HepG2 (cell line): Measurements from ENCODE around the gene BTN1A1. TPM values are rescaled to one million over a fixed set of nuclear protein-coding genes. Genes with fewer than 3 reads are reported as not detected.
A peak's percentile ranks its signal among the peaks of the same experiment; 100 is the strongest.

ENCODE experiments used
- ATF7 ChIP-seq, 2 experiments: fragments of 450-650 bp in 1 of 2; sonication (generic) in 1 of 2; formaldehyde crosslinking in 1 of 2; IDR thresholded peaks; 2 replicates each; pipeline versions ENCODE4 v1.4.0 to v1.6.1; 2016 to 2020; ENCODE audit warnings: antibody characterized with exemption in 1 of 2, mild to moderate bottlenecking in 1 of 2, missing genetic modification reagents in 1 of 2
- BCL6 ChIP-seq: IDR thresholded peaks from 2 replicates; pipeline ENCODE4 v1.6.1; 2016; ENCODE audit warnings: missing genetic modification reagents, missing compliant biosample characterization
- CHD2 ChIP-seq: IDR thresholded peaks from 2 replicates; pipeline ENCODE4 v1.6.1; 2011; ENCODE audit warnings: low read depth, low read length, improper control_type of control experiment
- FIP1L1 ChIP-seq: fragments of 200-400 bp; formaldehyde crosslinking; IDR thresholded peaks from 2 replicates; pipeline ENCODE4 v1.6.1; 2018; ENCODE audit warnings: low read depth, mild to moderate bottlenecking, low read length, moderate library complexity, borderline replicate concordance; ENCODE audit not compliant: insufficient read depth
- HDAC1 ChIP-seq: sonication (generic); formaldehyde crosslinking; IDR thresholded peaks from 2 replicates; pipeline ENCODE4 v1.5.1; 2020; ENCODE audit warnings: mild to moderate bottlenecking, missing genetic modification reagents
- HINFP ChIP-seq: sonication (generic); formaldehyde crosslinking; IDR thresholded peaks from 2 replicates; pipeline ENCODE4 v1.4.0; 2020; ENCODE audit warnings: low read depth, mild to moderate bottlenecking, missing genetic modification reagents
- HOXA3 ChIP-seq: sonication (generic); formaldehyde crosslinking; IDR thresholded peaks from 2 replicates; pipeline ENCODE4 v1.5.0; 2020; ENCODE audit warnings: missing genetic modification reagents
- MNT ChIP-seq: fragments of 450-650 bp; IDR thresholded peaks from 2 replicates; pipeline ENCODE4 v1.6.1; 2016
- PHF20 ChIP-seq: sonication (generic); formaldehyde crosslinking; IDR thresholded peaks from 2 replicates; pipeline ENCODE4 v1.5.0; 2020; ENCODE audit warnings: mild to moderate bottlenecking, missing genetic modification reagents
- SNAI1 ChIP-seq: sonication (generic); formaldehyde crosslinking; IDR thresholded peaks from 2 replicates; pipeline ENCODE4 v1.5.0; 2020; ENCODE audit warnings: mild to moderate bottlenecking, missing genetic modification reagents, borderline replicate concordance
- SSRP1 ChIP-seq: IDR thresholded peaks from 2 replicates; pipeline ENCODE4 v1.6.1; 2016; ENCODE audit warnings: control low read depth
- YY1 ChIP-seq: IDR thresholded peaks from 2 replicates; pipeline ENCODE4 v1.6.1; 2011; ENCODE audit warnings: low read length, low read depth, moderate library complexity, mild to moderate bottlenecking; ENCODE audit not compliant: insufficient read depth, insufficient replicate concordance
- ZBTB10 ChIP-seq: sonication (generic); formaldehyde crosslinking; IDR thresholded peaks from 2 replicates; pipeline ENCODE4 v1.4.0; 2020; ENCODE audit warnings: missing genetic modification reagents, borderline replicate concordance
- ZBTB42 ChIP-seq: sonication (generic); formaldehyde crosslinking; IDR thresholded peaks from 2 replicates; pipeline ENCODE4 v1.5.0; 2020; ENCODE audit warnings: mild to moderate bottlenecking, missing genetic modification reagents
- ZC3H4 ChIP-seq: sonication (generic); formaldehyde crosslinking; IDR thresholded peaks from 2 replicates; pipeline ENCODE4 v1.4.0; 2020; ENCODE audit warnings: missing genetic modification reagents, borderline replicate concordance
- ZNF616 ChIP-seq: sonication (generic); formaldehyde crosslinking; IDR thresholded peaks from 2 replicates; pipeline ENCODE4 v1.5.0; 2020; ENCODE audit warnings: low read depth, mild to moderate bottlenecking, missing genetic modification reagents
- ZNF841 ChIP-seq: sonication (generic); formaldehyde crosslinking; IDR thresholded peaks from 2 replicates; pipeline ENCODE4 v1.8.1; 2023; ENCODE audit warnings: missing genetic modification reagents, borderline replicate concordance
- polyA plus RNA-seq, 8 experiments: library from polyadenylated mRNA; depleted of rRNA in 3 of 8; stranded (reverse) in 7 of 8; unstranded in 1 of 8; fragments of >200 nt; fragmentation: Illumina TruSeq in 4 of 8; extraction: Trizol in 4 of 8; gene quantifications; 2 replicates each; pipeline versions ENCODE4 v1.2.1 to v1.2.3, GENCODE V29; 2011 to 2016; ENCODE audit warnings: low read depth in 4 of 8, missing spikeins in 1 of 8, mixed read lengths in 1 of 8; ENCODE audit not compliant: insufficient read depth in 1 of 8
- total RNA-seq, 5 experiments: library from RNA; depleted of rRNA; stranded (reverse); fragments of >200 nt; fragmentation: Illumina TruSeq; extraction: Trizol; gene quantifications; 2 replicates each; pipeline ENCODE4 v1.2.3, GENCODE V29; 2016; ENCODE audit warnings: low read depth in 1 of 5
- TF ChIP-seq, protein P1 (sequence below): sonication (generic); formaldehyde crosslinking; IDR thresholded peaks from 2 replicates; pipeline ENCODE4 v1.4.0; 2020; ENCODE audit warnings: missing genetic modification reagents
- TF ChIP-seq, protein P2 (sequence below): sonication (generic); formaldehyde crosslinking; conservative IDR thresholded peaks from 2 replicates; pipeline ENCODE4 v1.4.0; 2020; ENCODE audit warnings: missing genetic modification reagents

The BTN1A1 gene
- total and polyA plus RNA-seq, 2 of the 13 experiments (the other 11 are each of a cell fraction or from before 2014, with no cell fraction given) = 0.04 TPM; not detected in 1

GRCh38 chr6:26532699-26533531 is 32.8 kb downstream of the BTN1A1 start (continued):
- TF ChIP-seq, protein P1, sequence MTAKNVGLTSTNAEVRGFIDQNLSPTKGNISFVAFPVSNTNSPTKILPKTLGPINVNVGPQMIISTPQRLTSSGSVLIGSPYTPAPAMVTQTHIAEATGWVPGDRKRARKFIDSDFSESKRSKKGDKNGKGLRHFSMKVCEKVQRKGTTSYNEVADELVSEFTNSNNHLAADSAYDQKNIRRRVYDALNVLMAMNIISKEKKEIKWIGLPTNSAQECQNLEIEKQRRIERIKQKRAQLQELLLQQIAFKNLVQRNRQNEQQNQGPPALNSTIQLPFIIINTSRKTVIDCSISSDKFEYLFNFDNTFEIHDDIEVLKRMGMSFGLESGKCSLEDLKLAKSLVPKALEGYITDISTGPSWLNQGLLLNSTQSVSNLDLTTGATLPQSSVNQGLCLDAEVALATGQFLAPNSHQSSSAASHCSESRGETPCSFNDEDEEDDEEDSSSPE (CRISPR knock-in tag) = peak; percentile 59; the same call in 1 of the 2 replicates
- peak; percentile 83 for TF ChIP-seq HOXA3 (CRISPR knock-in tag)
- TF ChIP-seq CHD2 = no peak
- TF ChIP-seq ZBTB10 (CRISPR knock-in tag) = no peak
- TF ChIP-seq HINFP = no peak; the same call in 1 of the 2 replicates
- no peak for TF ChIP-seq ZNF841 (CRISPR knock-in tag)
- no peak for TF ChIP-seq FIP1L1
- 0 out of 2 replicates have a peak, but pooled peaks have one; percentile 47 for TF ChIP-seq BCL6
- TF ChIP-seq PHF20 (CRISPR knock-in tag) = no peak
- no peak for TF ChIP-seq MNT
- no peak for TF ChIP-seq ATF7 (IDR thresholded peaks at IDR 0.05)
- no peak for TF ChIP-seq ATF7 (CRISPR knock-in tag; IDR thresholded peaks at IDR 0.05)
- TF ChIP-seq SSRP1 = peak; percentile 78; the same call in 1 of the 2 replicates
- TF ChIP-seq ZBTB42 (CRISPR knock-in tag) = no peak
- TF ChIP-seq HDAC1 (CRISPR knock-in tag) = peak; percentile 83
- no peak for TF ChIP-seq SNAI1 (CRISPR knock-in tag)
- TF ChIP-seq, protein P2, sequence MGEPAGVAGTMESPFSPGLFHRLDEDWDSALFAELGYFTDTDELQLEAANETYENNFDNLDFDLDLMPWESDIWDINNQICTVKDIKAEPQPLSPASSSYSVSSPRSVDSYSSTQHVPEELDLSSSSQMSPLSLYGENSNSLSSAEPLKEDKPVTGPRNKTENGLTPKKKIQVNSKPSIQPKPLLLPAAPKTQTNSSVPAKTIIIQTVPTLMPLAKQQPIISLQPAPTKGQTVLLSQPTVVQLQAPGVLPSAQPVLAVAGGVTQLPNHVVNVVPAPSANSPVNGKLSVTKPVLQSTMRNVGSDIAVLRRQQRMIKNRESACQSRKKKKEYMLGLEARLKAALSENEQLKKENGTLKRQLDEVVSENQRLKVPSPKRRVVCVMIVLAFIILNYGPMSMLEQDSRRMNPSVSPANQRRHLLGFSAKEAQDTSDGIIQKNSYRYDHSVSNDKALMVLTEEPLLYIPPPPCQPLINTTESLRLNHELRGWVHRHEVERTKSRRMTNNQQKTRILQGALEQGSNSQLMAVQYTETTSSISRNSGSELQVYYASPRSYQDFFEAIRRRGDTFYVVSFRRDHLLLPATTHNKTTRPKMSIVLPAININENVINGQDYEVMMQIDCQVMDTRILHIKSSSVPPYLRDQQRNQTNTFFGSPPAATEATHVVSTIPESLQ (CRISPR knock-in tag) = no peak; the same call in 1 of the 2 replicates
- no peak for TF ChIP-seq ZC3H4 (CRISPR knock-in tag)
- peak; percentile 44 for TF ChIP-seq YY1
- TF ChIP-seq ZNF616 (CRISPR knock-in tag) = no peak
